Liver (tissue), 9 donors: ENCODE results near the gene RGS3. TPM values are rescaled to one million over a fixed set of nuclear protein-coding genes. Genes with fewer than 3 reads are reported as not detected.
A peak's percentile ranks its signal among the peaks of the same experiment; 100 is the strongest.

Source experiments
- DNase-seq: peaks from one replicate; pipeline ENCODE4 v3.0.0-alpha.2; 2017; ENCODE audit warnings: low spot score
- H3K27ac ChIP-seq, 2 donors: one replicate each; pipeline ENCODE4 v1.7.0; 2013; ENCODE audit warnings: inconsistent platforms in 2 of 2, low read length in 2 of 2, control low read depth in 1 of 2, low read depth in 1 of 2, mild to moderate bottlenecking in 1 of 2
- H3K27me3 ChIP-seq, 4 donors: one replicate each; pipeline versions ENCODE4 v1.6.1 to v1.7.0; 2013; ENCODE audit warnings: low read length in 3 of 4, inconsistent platforms in 1 of 4, mild to moderate bottlenecking in 1 of 4, moderate library complexity in 1 of 4; ENCODE audit not compliant: control insufficient read depth in 4 of 4, insufficient read depth in 4 of 4
- H3K36me3 ChIP-seq, 4 donors: one replicate each; pipeline versions ENCODE4 v1.6.1 to v1.7.0; 2013; ENCODE audit warnings: low read length in 3 of 4, mild to moderate bottlenecking in 3 of 4, low read depth in 1 of 4, moderate library complexity in 1 of 4; ENCODE audit not compliant: control insufficient read depth in 4 of 4, insufficient read depth in 3 of 4
- H3K4me1 ChIP-seq, 4 donors: one replicate each; pipeline versions ENCODE4 v1.6.1 to v1.7.0; 2013; ENCODE audit warnings: low read length in 3 of 4, mild to moderate bottlenecking in 3 of 4, moderate library complexity in 1 of 4; ENCODE audit not compliant: control insufficient read depth in 4 of 4, insufficient read depth in 4 of 4
- H3K4me3 ChIP-seq, 3 donors: one replicate each; pipeline versions ENCODE4 v1.6.1 to v1.7.0; 2013; ENCODE audit warnings: low read length in 3 of 3, control low read depth in 1 of 3, low read depth in 1 of 3, mild to moderate bottlenecking in 1 of 3
- H3K9ac ChIP-seq, 2 donors: one replicate each; pipeline ENCODE4 v1.7.0; 2013; ENCODE audit warnings: low read length in 2 of 2, mild to moderate bottlenecking in 2 of 2, moderate library complexity in 2 of 2, control low read depth in 1 of 2, low read depth in 1 of 2
- H3K9me3 ChIP-seq, 4 donors: one replicate each; pipeline versions ENCODE4 v1.6.1 to v1.7.0; 2013; ENCODE audit warnings: low read length in 3 of 4; ENCODE audit not compliant: control insufficient read depth in 4 of 4
- ATF3 ChIP-seq: IDR thresholded peaks from 2 replicates; pipeline ENCODE4 v1.6.1; 2016; ENCODE audit warnings: antibody characterized with exemption
- CTCF ChIP-seq: fragments of 150-350 bp; IDR thresholded peaks from 2 replicates; pipeline ENCODE4 v1.5.1; 2017; ENCODE audit warnings: improper control_type of control experiment, low read depth, low read length; ENCODE audit not compliant: missing input control
- EGR1 ChIP-seq, 2 donors: IDR thresholded peaks; 2 replicates each; pipeline ENCODE4 v1.6.1; 2016 to 2018; ENCODE audit warnings: antibody characterized with exemption in 2 of 2, low read depth in 2 of 2
- FOXA1 ChIP-seq: IDR thresholded peaks from 2 replicates; pipeline ENCODE4 v1.6.1; 2016; ENCODE audit warnings: antibody characterized with exemption
- FOXA2 ChIP-seq: IDR thresholded peaks from 2 replicates; pipeline ENCODE4 v1.6.1; 2016; ENCODE audit warnings: antibody characterized with exemption
- GABPA ChIP-seq, 2 donors: IDR thresholded peaks in 1 of 2; conservative IDR thresholded peaks in 1 of 2; 2 replicates each; pipeline ENCODE4 v1.6.1; 2016; ENCODE audit warnings: antibody characterized with exemption in 2 of 2, mild to moderate bottlenecking in 1 of 2, moderate library complexity in 1 of 2
- HNF4A ChIP-seq, 2 donors: conservative IDR thresholded peaks; 2 replicates each; pipeline ENCODE4 v1.6.1; 2016; ENCODE audit warnings: antibody characterized with exemption in 2 of 2, mild to moderate bottlenecking in 2 of 2
- HNF4G ChIP-seq: IDR thresholded peaks from 2 replicates; pipeline ENCODE4 v1.6.1; 2016; ENCODE audit warnings: antibody characterized with exemption
- MAX ChIP-seq: IDR thresholded peaks from 2 replicates; pipeline ENCODE4 v1.6.1; 2016; ENCODE audit warnings: antibody characterized with exemption
- NR2F2 ChIP-seq: IDR thresholded peaks from 2 replicates; pipeline ENCODE4 v1.6.1; 2016; ENCODE audit warnings: antibody characterized with exemption
- RAD21 ChIP-seq, 2 donors: IDR thresholded peaks; 2 replicates each; pipeline ENCODE4 v1.6.1; 2016; ENCODE audit warnings: antibody characterized with exemption in 2 of 2, mild to moderate bottlenecking in 2 of 2
- REST ChIP-seq: IDR thresholded peaks from 2 replicates; pipeline ENCODE4 v1.6.1; 2016; ENCODE audit warnings: antibody characterized with exemption, mild to moderate bottlenecking
- RXRA ChIP-seq, 2 donors: IDR thresholded peaks; 2 replicates each; pipeline ENCODE4 v1.6.1; 2017 to 2018; ENCODE audit warnings: antibody characterized with exemption in 2 of 2, mild to moderate bottlenecking in 1 of 2
- SP1 ChIP-seq: IDR thresholded peaks from 2 replicates; pipeline ENCODE4 v1.6.1; 2018; ENCODE audit warnings: antibody characterized with exemption, mild to moderate bottlenecking
- TAF1 ChIP-seq: conservative IDR thresholded peaks from 2 replicates; pipeline ENCODE4 v1.6.1; 2016; ENCODE audit warnings: antibody characterized with exemption, mild to moderate bottlenecking
- ZBTB33 ChIP-seq: IDR thresholded peaks from 2 replicates; pipeline ENCODE4 v1.6.1; 2016; ENCODE audit warnings: antibody characterized with exemption
- WGBS: extraction: QIAGEN DNeasy Blood & Tissue Kit; methylation state at CpG from one replicate; pipeline ENCODE4 v1.1.7; 2013; 5-methylcytosine and 5-hydroxymethylcytosine counted together
- polyA plus RNA-seq, 2 donors: library from polyadenylated mRNA; stranded (reverse) in 1 of 2; unstranded in 1 of 2; fragments of 200-250 nt in 1 of 2; fragments of >200 nt in 1 of 2; fragmentation: Nextera tagmentation in 1 of 2; extraction: Ambion mirVana in 1 of 2; gene quantifications; one replicate each; pipeline versions ENCODE4 v1.2.1 to v1.2.3, GENCODE V29; 2013 to 2015
- total RNA-seq, 2 donors: library from RNA; depleted of rRNA; stranded (reverse); fragments of >200 nt; gene quantifications; one replicate each; pipeline ENCODE4 v1.2.3, GENCODE V29; 2014
- donor health status: healthy.
- donor health status: healthy.
- donor health status: healthy.
- donor health status: healthy.
- donor health status: healthy.

Gene RGS3
- total and polyA plus RNA-seq, 4 donors = 13.0 to 65.0 (median 28.3) TPM

- Histone ChIP-seq H3K9ac (no peak overlapping the region), H3K27me3 (no peaks in the 10 kb centered on the region), H3K9me3 (no peaks in the 10 kb centered on the region), H3K27ac (no peak overlapping the region), H3K4me1 (peaks cover 0 to under 1% (median 0%) of the 10 kb centered on the region in 4 donors), H3K4me3 (no peak overlapping the region), H3K36me3 (peaks cover 0 to 2% (median under 1%) of the 10 kb centered on the region in 4 donors)
- TF ChIP-seq MAX = no peak
- TF ChIP-seq NR2F2 = no peak
- TF ChIP-seq CTCF = no peak
- no peak for TF ChIP-seq HNF4A (conservative IDR thresholded peaks at IDR 0.05)
- no peak for TF ChIP-seq RXRA (IDR thresholded peaks at IDR 0.05)
- no peak for TF ChIP-seq FOXA1
- no peak for TF ChIP-seq HNF4G
- no peak for TF ChIP-seq RAD21 (IDR thresholded peaks at IDR 0.05)
- no peak for TF ChIP-seq FOXA2
- no peak for TF ChIP-seq SP1
- TF ChIP-seq TAF1 = no peak
- TF ChIP-seq EGR1 (IDR thresholded peaks at IDR 0.05; ENCODE audit: low read depth in 2 of 2) = no peak
- no peak for TF ChIP-seq ZBTB33
- no peak for TF ChIP-seq REST
- 75% methylated on average over 8 of the region's 8 CpGs for WGBS
- no peak for DNase-seq
Observed at GRCh38 chr9:113516840-113517577, 53.5 kb downstream of the RGS3 start.

GRCh38 chr9:113519426-113520108, 56.0 kb downstream of the RGS3 start:
- Histone ChIP-seq H3K27ac (peak overlapping the region in 1 of 2 donors; percentile 4), H3K4me3 (no peak overlapping the region), H3K36me3 (peaks cover 0 to 5% (median 4%) of the 10 kb centered on the region in 4 donors), H3K9ac (no peak overlapping the region), H3K27me3 (no peaks in the 10 kb centered on the region), H3K9me3 (no peaks in the 10 kb centered on the region), H3K4me1 (peaks cover 0 to 17% (median 4%) of the 10 kb centered on the region in 4 donors)
- no peak for DNase-seq
- WGBS = 69% methylated on average over 3 of the region's 3 CpGs
- TF ChIP-seq HNF4A (conservative IDR thresholded peaks at IDR 0.05) = peak in 1 of 2 donors; percentile 33
- no peak for TF ChIP-seq ATF3
- no peak for TF ChIP-seq EGR1 (IDR thresholded peaks at IDR 0.05; ENCODE audit: low read depth in 2 of 2)
- TF ChIP-seq CTCF = no peak
- no peak for TF ChIP-seq GABPA (IDR thresholded peaks at IDR 0.05 in 1 of 2, conservative IDR thresholded peaks at IDR 0.05 in 1 of 2)
- no peak for TF ChIP-seq MAX
- no peak for TF ChIP-seq RAD21 (IDR thresholded peaks at IDR 0.05)
- peak in 1 of 2 donors; percentile 25 for TF ChIP-seq RXRA (IDR thresholded peaks at IDR 0.05)
- no peak for TF ChIP-seq NR2F2
- no peak for TF ChIP-seq SP1
